ENCODE data around the gene E4F1. TPM values are rescaled to one million over a fixed set of nuclear protein-coding genes. Genes with fewer than 3 reads are reported as not detected.

Gene E4F1
- total and polyA plus RNA-seq, 2 of the 8 experiments (the other 6 are each of a cell fraction or from before 2014, with no cell fraction given): 22.2 to 27.0 TPM

GRCh38 chr16:2176047-2176446 is 47.3 kb upstream of the E4F1 start (continued):
- TF ChIP-seq NANOG (IDR thresholded peaks at IDR 0.05; ENCODE audit: insufficient read depth, low read depth, low read length, poor library complexity, severe bottlenecking) (no peak), USF2 (IDR thresholded peaks at IDR 0.05; ENCODE audit: low read length) (no peak)
